Endothelial cell (in vitro differentiated cells): ENCODE measurements around the gene MRPL21. TPM values are rescaled to one million over a fixed set of nuclear protein-coding genes. Genes with fewer than 3 reads are reported as not detected.

Experiments
- DNase-seq: peaks from one replicate; pipeline ENCODE4 v3.0.0; 2021; ENCODE audit warnings: low spot score
- H3K27ac Mint-ChIP-seq: one replicate; pipeline ENCODE4 v1.8.0; 2021; ENCODE audit warnings: mixed read lengths, inconsistent platforms; ENCODE audit not compliant: unreplicated experiment
- H3K27me3 Mint-ChIP-seq: one replicate; pipeline ENCODE4 v1.8.0; 2021; ENCODE audit warnings: mild to moderate bottlenecking, moderate library complexity, mixed read lengths, inconsistent platforms; ENCODE audit not compliant: unreplicated experiment
- H3K36me3 Mint-ChIP-seq: one replicate; pipeline ENCODE4 v1.8.0; 2021; ENCODE audit warnings: mild to moderate bottlenecking, low read depth, mixed read lengths, inconsistent platforms; ENCODE audit not compliant: unreplicated experiment
- H3K4me1 Mint-ChIP-seq: one replicate; pipeline ENCODE4 v1.8.0; 2021; ENCODE audit warnings: mild to moderate bottlenecking, mixed read lengths, inconsistent platforms; ENCODE audit not compliant: unreplicated experiment
- H3K4me3 Mint-ChIP-seq: one replicate; pipeline ENCODE4 v1.8.0; 2021; ENCODE audit warnings: mild to moderate bottlenecking, mixed read lengths, inconsistent platforms; ENCODE audit not compliant: unreplicated experiment
- H3K9me3 Mint-ChIP-seq: one replicate; pipeline ENCODE4 v1.8.0; 2021; ENCODE audit warnings: mixed read lengths, inconsistent platforms; ENCODE audit not compliant: unreplicated experiment
- total RNA-seq: library from RNA; stranded (reverse); fragmentation: NEBNext Ultra II Directional; extraction: Animal tissue kit (Norgen Biotek cat#: 25700); gene quantifications from one replicate; pipeline ENCODE4 v1.2.1, GENCODE V29; 2021; ENCODE audit not compliant: unreplicated experiment
- TF ChIP-seq, protein P1 (sequence below): fragments of 200-600 bp; sonication (generic); IDR thresholded peaks from one replicate; pipeline ENCODE4 v1.5.0; 2021; ENCODE audit warnings: antibody characterized with exemption; ENCODE audit not compliant: unreplicated experiment

Gene MRPL21
- total RNA-seq, 1 donor from 2014 or later, result 54.4 TPM

DNA sequence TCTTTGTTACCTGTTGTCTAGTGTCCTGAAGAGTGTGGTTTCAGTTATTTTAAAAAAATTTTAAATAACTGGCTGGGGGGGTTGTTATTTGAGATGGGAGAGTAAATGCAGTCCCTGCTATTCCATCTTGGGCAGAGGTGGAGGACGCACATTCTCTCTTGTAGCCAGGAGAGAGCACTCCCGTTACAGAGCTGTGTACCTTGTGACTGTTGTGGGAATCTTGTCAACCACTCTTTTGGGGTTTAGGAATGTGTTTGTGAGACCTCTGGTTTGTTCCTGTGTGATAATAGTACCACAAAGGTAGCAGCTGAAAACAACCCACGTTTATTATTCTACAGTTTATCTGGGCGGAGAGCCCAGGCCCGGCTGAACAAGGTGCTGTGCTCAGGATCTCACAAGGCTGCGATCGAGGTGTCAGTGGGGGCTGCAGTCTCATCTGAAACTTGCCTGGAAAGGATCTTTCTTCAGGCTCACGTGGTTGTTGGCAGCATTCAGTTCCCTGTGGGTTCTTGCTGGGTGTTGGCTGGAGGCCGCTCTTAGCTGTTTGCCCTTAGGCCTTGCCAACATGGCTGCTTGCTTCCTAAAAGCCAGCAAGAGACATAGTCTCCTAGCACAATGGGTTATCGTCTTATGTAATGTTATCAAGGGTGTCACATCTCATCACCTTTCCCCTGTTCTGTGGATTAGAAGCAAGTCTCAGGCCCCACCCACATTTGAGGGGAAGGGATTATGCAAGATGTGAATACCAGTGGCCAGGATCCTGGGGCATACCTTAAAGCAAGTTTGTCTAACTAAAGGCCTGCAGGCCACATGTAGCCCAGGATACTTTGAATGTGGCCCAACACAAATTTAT is 20.7 kb upstream of the MRPL21 start:
- Mint-ChIP-seq H3K4me1 (no peaks in the 10 kb centered on the region), H3K36me3 (peaks cover 55% of the 10 kb centered on the region)
- TF ChIP-seq, protein P1, sequence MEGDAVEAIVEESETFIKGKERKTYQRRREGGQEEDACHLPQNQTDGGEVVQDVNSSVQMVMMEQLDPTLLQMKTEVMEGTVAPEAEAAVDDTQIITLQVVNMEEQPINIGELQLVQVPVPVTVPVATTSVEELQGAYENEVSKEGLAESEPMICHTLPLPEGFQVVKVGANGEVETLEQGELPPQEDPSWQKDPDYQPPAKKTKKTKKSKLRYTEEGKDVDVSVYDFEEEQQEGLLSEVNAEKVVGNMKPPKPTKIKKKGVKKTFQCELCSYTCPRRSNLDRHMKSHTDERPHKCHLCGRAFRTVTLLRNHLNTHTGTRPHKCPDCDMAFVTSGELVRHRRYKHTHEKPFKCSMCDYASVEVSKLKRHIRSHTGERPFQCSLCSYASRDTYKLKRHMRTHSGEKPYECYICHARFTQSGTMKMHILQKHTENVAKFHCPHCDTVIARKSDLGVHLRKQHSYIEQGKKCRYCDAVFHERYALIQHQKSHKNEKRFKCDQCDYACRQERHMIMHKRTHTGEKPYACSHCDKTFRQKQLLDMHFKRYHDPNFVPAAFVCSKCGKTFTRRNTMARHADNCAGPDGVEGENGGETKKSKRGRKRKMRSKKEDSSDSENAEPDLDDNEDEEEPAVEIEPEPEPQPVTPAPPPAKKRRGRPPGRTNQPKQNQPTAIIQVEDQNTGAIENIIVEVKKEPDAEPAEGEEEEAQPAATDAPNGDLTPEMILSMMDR, result no peak

DNA sequence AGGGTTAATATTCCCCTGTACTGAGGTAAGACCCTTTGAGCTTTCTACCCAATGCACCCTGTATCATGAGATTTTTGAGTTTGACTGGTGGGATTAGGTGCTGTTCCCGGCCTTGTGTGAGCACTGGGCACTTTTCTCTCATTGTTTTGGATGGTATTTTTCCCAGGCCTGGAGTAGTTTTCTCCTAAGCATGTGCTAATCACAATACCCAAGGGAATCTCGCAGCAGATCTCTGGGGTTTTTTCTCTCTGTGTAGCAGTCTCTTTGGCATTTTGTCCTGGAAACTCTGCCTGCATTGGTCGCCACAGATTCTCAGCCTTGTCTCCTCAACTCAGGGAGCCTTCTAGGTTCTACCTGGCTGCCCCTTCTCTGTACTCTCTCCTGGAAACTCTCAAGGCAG is 20.0 kb upstream of the MRPL21 start:
- DNase-seq, result no peak
- H3K9me3 Mint-ChIP-seq, result peaks cover 7% of the 10 kb centered on the region
- H3K36me3 Mint-ChIP-seq, result peaks cover 52% of the 10 kb centered on the region
- no peaks in the 10 kb centered on the region for H3K4me1 Mint-ChIP-seq
- peaks cover 1% of the 10 kb centered on the region for H3K27me3 Mint-ChIP-seq
- TF ChIP-seq, protein P1, result no peak
- H3K27ac Mint-ChIP-seq, result no peak overlapping the region
- peak overlapping the region; percentile 69 for H3K4me3 Mint-ChIP-seq

More for the DNA sequence above, 20.7 kb upstream of the MRPL21 start:
- peaks cover 7% of the 10 kb centered on the region for H3K9me3 Mint-ChIP-seq
- H3K27me3 Mint-ChIP-seq, result peaks cover 1% of the 10 kb centered on the region
- peak overlapping the region; percentile 69 for H3K4me3 Mint-ChIP-seq
- DNase-seq, result no peak
- H3K27ac Mint-ChIP-seq, result no peak overlapping the region

DNA sequence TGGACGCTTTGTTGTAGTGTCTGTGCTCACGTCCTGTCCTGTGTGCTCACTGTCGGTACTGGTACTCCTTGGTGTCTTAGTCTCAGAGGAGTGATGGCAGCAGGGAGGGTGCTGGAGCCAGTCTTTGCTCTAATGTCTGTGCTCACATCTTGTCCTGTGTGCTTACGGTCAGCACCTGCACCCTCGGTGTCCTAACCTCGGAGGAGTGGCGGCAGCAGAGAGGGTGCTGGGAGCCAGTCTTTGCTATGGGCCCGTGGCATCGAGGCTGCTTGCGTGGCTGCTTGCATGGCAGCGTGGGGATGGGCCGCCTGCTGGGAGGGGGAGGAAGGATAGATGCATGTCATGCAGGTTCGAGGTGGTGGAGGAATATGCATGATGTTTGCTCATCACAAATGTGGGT is 12.8 kb upstream of the MRPL21 start:
- Mint-ChIP-seq H3K36me3 (peaks cover 28% of the 10 kb centered on the region), H3K9me3 (no peaks in the 10 kb centered on the region), H3K4me1 (no peaks in the 10 kb centered on the region), H3K27me3 (peaks cover 4% of the 10 kb centered on the region), H3K27ac (no peak overlapping the region), H3K4me3 (no peak overlapping the region)
- TF ChIP-seq, protein P1, result no peak
- no peak for DNase-seq

DNA sequence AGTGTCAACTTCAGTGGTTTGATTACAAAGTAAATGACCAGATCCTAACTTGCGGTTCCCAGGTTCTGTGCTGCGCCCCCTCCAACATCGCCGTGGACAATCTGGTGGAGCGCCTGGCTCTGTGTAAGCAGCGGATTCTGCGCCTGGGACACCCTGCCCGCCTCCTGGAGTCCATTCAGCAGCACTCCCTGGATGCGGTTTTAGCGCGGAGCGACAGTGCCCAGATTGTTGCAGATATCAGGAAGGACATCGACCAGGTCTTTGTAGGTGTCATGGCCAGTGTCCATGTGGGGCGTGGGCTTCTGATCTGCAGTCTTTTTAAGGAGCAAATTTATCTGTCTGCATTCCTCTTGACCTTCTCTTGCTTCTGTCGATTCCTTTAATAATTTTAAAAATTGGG is 11.1 kb upstream of the MRPL21 start:
- no peak for DNase-seq
- no peak overlapping the region for H3K4me3 Mint-ChIP-seq
- H3K36me3 Mint-ChIP-seq, result peaks cover 31% of the 10 kb centered on the region
- H3K27me3 Mint-ChIP-seq, result peaks cover 4% of the 10 kb centered on the region
- TF ChIP-seq, protein P1, result no peak
- no peak overlapping the region for H3K27ac Mint-ChIP-seq
- H3K4me1 Mint-ChIP-seq, result no peaks in the 10 kb centered on the region
- no peaks in the 10 kb centered on the region for H3K9me3 Mint-ChIP-seq

DNA sequence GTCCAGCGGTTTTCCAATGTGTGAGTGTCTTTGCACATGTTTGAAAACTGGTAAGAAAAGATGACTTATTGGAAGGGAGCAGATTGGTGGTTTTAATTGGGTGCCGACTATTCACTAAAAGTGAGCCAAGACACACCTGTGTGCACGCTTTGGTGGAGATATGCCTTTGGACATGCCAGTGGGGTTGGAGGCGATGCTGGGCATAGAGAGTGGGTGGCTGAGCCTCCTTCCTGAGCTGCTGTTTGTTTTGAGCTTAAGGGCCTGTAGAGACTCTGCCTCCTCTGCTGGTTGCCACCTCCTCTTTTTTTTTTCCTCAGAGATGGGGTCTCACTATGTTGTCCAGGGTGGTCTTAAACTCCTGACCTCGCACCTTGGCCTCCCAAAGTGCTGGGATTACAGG is 9.6 kb upstream of the MRPL21 start:
- Mint-ChIP-seq H3K9me3 (no peaks in the 10 kb centered on the region), H3K36me3 (peaks cover 26% of the 10 kb centered on the region), H3K4me1 (no peaks in the 10 kb centered on the region), H3K27me3 (peaks cover 3% of the 10 kb centered on the region), H3K27ac (no peak overlapping the region), H3K4me3 (no peak overlapping the region)
- TF ChIP-seq, protein P1, result no peak
- DNase-seq, result no peak
